ENCODE measurements around the gene SEMA4A.

The SEMA4A gene

GRCh38 chr1:156135930-156136871, 17.2 kb upstream of the SEMA4A start:
- no peak overlapping the region for H3K27ac ChIP-seq (ENCODE audit: low read depth, low read length)
- H3K36me3 ChIP-seq (ENCODE audit: control insufficient read depth in 5 of 5, insufficient read depth in 5 of 5, low read length in 5 of 5): peaks cover 3 to 96% (median 88%) of the 10 kb centered on the region in 5 donors
- no peaks in the 10 kb centered on the region for H3K9me3 ChIP-seq (ENCODE audit: control insufficient read depth in 5 of 5, low read length in 5 of 5)
- no peak overlapping the region for H3K4me3 ChIP-seq (ENCODE audit: low read depth in 1 of 5, low read length in 5 of 5)
- no peak overlapping the region for H3K9ac ChIP-seq (ENCODE audit: low read length in 5 of 5)
- no peaks in the 10 kb centered on the region for H3K27me3 ChIP-seq (ENCODE audit: control insufficient read depth in 5 of 5, insufficient read depth in 4 of 5, low read length in 5 of 5)
- H3K4me1 ChIP-seq (ENCODE audit: control insufficient read depth in 5 of 5, insufficient read depth in 5 of 5, low read length in 5 of 5): peaks cover 6 to 16% (median 13%) of the 10 kb centered on the region in 5 donors

- Histone ChIP-seq H3K9ac (ENCODE audit: low read length in 5 of 5) (no peak overlapping the region), H3K9me3 (ENCODE audit: control insufficient read depth in 5 of 5, low read length in 5 of 5) (no peaks in the 10 kb centered on the region), H3K4me3 (ENCODE audit: low read depth in 1 of 5, low read length in 5 of 5) (no peak overlapping the region), H3K4me1 (ENCODE audit: control insufficient read depth in 5 of 5, insufficient read depth in 5 of 5, low read length in 5 of 5) (peaks cover 6 to 19% (median 13%) of the 10 kb centered on the region in 5 donors), H3K36me3 (ENCODE audit: control insufficient read depth in 5 of 5, insufficient read depth in 5 of 5, low read length in 5 of 5) (peaks cover 3 to 88% (median 81%) of the 10 kb centered on the region in 5 donors), H3K27ac (ENCODE audit: low read depth, low read length) (no peak overlapping the region), H3K27me3 (ENCODE audit: control insufficient read depth in 5 of 5, insufficient read depth in 4 of 5, low read length in 5 of 5) (no peaks in the 10 kb centered on the region)
These were observed 16.4 kb upstream of the SEMA4A start for GRCh38 chr1:156136970-156137483.

GRCh38 chr1:156138458-156138867, 14.9 kb upstream of the SEMA4A start:
- Histone ChIP-seq H3K36me3 (ENCODE audit: control insufficient read depth in 5 of 5, insufficient read depth in 5 of 5, low read length in 5 of 5) (peaks cover 3 to 74% (median 72%) of the 10 kb centered on the region in 5 donors), H3K27ac (ENCODE audit: low read depth, low read length) (no peak overlapping the region), H3K9me3 (ENCODE audit: control insufficient read depth in 5 of 5, low read length in 5 of 5) (no peaks in the 10 kb centered on the region), H3K4me1 (ENCODE audit: control insufficient read depth in 5 of 5, insufficient read depth in 5 of 5, low read length in 5 of 5) (peaks cover 6 to 19% (median 13%) of the 10 kb centered on the region in 5 donors), H3K4me3 (ENCODE audit: low read depth in 1 of 5, low read length in 5 of 5) (no peak overlapping the region), H3K27me3 (ENCODE audit: control insufficient read depth in 5 of 5, insufficient read depth in 4 of 5, low read length in 5 of 5) (no peaks in the 10 kb centered on the region), H3K9ac (ENCODE audit: low read length in 5 of 5) (no peak overlapping the region)

GRCh38 chr1:156140879-156141707, 12.3 kb upstream of the SEMA4A start:
- H3K36me3 ChIP-seq (ENCODE audit: control insufficient read depth in 5 of 5, insufficient read depth in 5 of 5, low read length in 5 of 5): peaks cover 0 to 48% (median 46%) of the 10 kb centered on the region in 5 donors
- H3K4me1 ChIP-seq (ENCODE audit: control insufficient read depth in 5 of 5, insufficient read depth in 5 of 5, low read length in 5 of 5): peaks cover 9 to 25% (median 19%) of the 10 kb centered on the region in 5 donors
- no peaks in the 10 kb centered on the region for H3K9me3 ChIP-seq (ENCODE audit: control insufficient read depth in 5 of 5, low read length in 5 of 5)
- no peak overlapping the region for H3K4me3 ChIP-seq (ENCODE audit: low read depth in 1 of 5, low read length in 5 of 5)
- H3K27ac ChIP-seq (ENCODE audit: low read depth, low read length): peak overlapping the region; percentile 23
- peak overlapping the region in 1 of 5 donors; percentile 56 for H3K9ac ChIP-seq (ENCODE audit: low read length in 5 of 5)
- H3K27me3 ChIP-seq (ENCODE audit: control insufficient read depth in 5 of 5, insufficient read depth in 4 of 5, low read length in 5 of 5): no peaks in the 10 kb centered on the region

GRCh38 chr1:156143765-156144489, 9.5 kb upstream of the SEMA4A start:
- no peaks in the 10 kb centered on the region for H3K27me3 ChIP-seq (ENCODE audit: control insufficient read depth in 5 of 5, insufficient read depth in 4 of 5, low read length in 5 of 5)
- H3K4me1 ChIP-seq (ENCODE audit: control insufficient read depth in 5 of 5, insufficient read depth in 5 of 5, low read length in 5 of 5): peaks cover 14 to 43% (median 29%) of the 10 kb centered on the region in 5 donors
- H3K36me3 ChIP-seq (ENCODE audit: control insufficient read depth in 5 of 5, insufficient read depth in 5 of 5, low read length in 5 of 5): peaks cover 0 to 20% (median 17%) of the 10 kb centered on the region in 5 donors
- H3K27ac ChIP-seq (ENCODE audit: low read depth, low read length): no peak overlapping the region
- no peak overlapping the region for H3K9ac ChIP-seq (ENCODE audit: low read length in 5 of 5)
- no peaks in the 10 kb centered on the region for H3K9me3 ChIP-seq (ENCODE audit: control insufficient read depth in 5 of 5, low read length in 5 of 5)
- no peak overlapping the region for H3K4me3 ChIP-seq (ENCODE audit: low read depth in 1 of 5, low read length in 5 of 5)

- no peak overlapping the region for H3K9ac ChIP-seq (ENCODE audit: low read length in 5 of 5)
- peaks cover 0 to 12% (median 10%) of the 10 kb centered on the region in 5 donors for H3K36me3 ChIP-seq (ENCODE audit: control insufficient read depth in 5 of 5, insufficient read depth in 5 of 5, low read length in 5 of 5)
- H3K4me3 ChIP-seq (ENCODE audit: low read depth in 1 of 5, low read length in 5 of 5): no peak overlapping the region
- H3K9me3 ChIP-seq (ENCODE audit: control insufficient read depth in 5 of 5, low read length in 5 of 5): no peaks in the 10 kb centered on the region
- peaks cover 0 to 5% (median 0%) of the 10 kb centered on the region in 5 donors for H3K27me3 ChIP-seq (ENCODE audit: control insufficient read depth in 5 of 5, insufficient read depth in 4 of 5, low read length in 5 of 5)
- no peak overlapping the region for H3K27ac ChIP-seq (ENCODE audit: low read depth, low read length)
- peaks cover 14 to 43% (median 28%) of the 10 kb centered on the region in 5 donors for H3K4me1 ChIP-seq (ENCODE audit: control insufficient read depth in 5 of 5, insufficient read depth in 5 of 5, low read length in 5 of 5)
These were observed 8.6 kb upstream of the SEMA4A start for GRCh38 chr1:156144742-156145141.

GRCh38 chr1:156145650-156146019, 7.8 kb upstream of the SEMA4A start:
- H3K9me3 ChIP-seq (ENCODE audit: control insufficient read depth in 5 of 5, low read length in 5 of 5): no peaks in the 10 kb centered on the region
- H3K4me3 ChIP-seq (ENCODE audit: low read depth in 1 of 5, low read length in 5 of 5): no peak overlapping the region
- peaks cover 0 to 5% (median 1%) of the 10 kb centered on the region in 5 donors for H3K36me3 ChIP-seq (ENCODE audit: control insufficient read depth in 5 of 5, insufficient read depth in 5 of 5, low read length in 5 of 5)
- no peak overlapping the region for H3K27ac ChIP-seq (ENCODE audit: low read depth, low read length)
- no peak overlapping the region for H3K9ac ChIP-seq (ENCODE audit: low read length in 5 of 5)
- H3K27me3 ChIP-seq (ENCODE audit: control insufficient read depth in 5 of 5, insufficient read depth in 4 of 5, low read length in 5 of 5): peaks cover 0 to 14% (median 4%) of the 10 kb centered on the region in 5 donors
- peaks cover 11 to 38% (median 19%) of the 10 kb centered on the region in 5 donors for H3K4me1 ChIP-seq (ENCODE audit: control insufficient read depth in 5 of 5, insufficient read depth in 5 of 5, low read length in 5 of 5)

- Histone ChIP-seq H3K27ac (ENCODE audit: low read depth, low read length) (no peak overlapping the region), H3K9ac (ENCODE audit: low read length in 5 of 5) (no peak overlapping the region), H3K27me3 (ENCODE audit: control insufficient read depth in 5 of 5, insufficient read depth in 4 of 5, low read length in 5 of 5) (peaks cover 0 to 16% (median 4%) of the 10 kb centered on the region in 5 donors), H3K4me1 (ENCODE audit: control insufficient read depth in 5 of 5, insufficient read depth in 5 of 5, low read length in 5 of 5) (peaks cover 8 to 38% (median 20%) of the 10 kb centered on the region in 5 donors), H3K4me3 (ENCODE audit: low read depth in 1 of 5, low read length in 5 of 5) (no peak overlapping the region), H3K9me3 (ENCODE audit: control insufficient read depth in 5 of 5, low read length in 5 of 5) (no peaks in the 10 kb centered on the region), H3K36me3 (ENCODE audit: control insufficient read depth in 5 of 5, insufficient read depth in 5 of 5, low read length in 5 of 5) (peaks cover 0 to under 1% (median 0%) of the 10 kb centered on the region in 5 donors)
These were observed 7.2 kb upstream of the SEMA4A start for GRCh38 chr1:156146020-156146768.

All from subcutaneous abdominal adipose tissue (tissue), 5 donors.